ENCODE results near the gene SERPINA4. TPM values are rescaled to one million over a fixed set of nuclear protein-coding genes. Genes with fewer than 3 reads are reported as not detected.

SERPINA4 gene
- total RNA-seq, 1 donor from 2014 or later = not detected

DNA sequence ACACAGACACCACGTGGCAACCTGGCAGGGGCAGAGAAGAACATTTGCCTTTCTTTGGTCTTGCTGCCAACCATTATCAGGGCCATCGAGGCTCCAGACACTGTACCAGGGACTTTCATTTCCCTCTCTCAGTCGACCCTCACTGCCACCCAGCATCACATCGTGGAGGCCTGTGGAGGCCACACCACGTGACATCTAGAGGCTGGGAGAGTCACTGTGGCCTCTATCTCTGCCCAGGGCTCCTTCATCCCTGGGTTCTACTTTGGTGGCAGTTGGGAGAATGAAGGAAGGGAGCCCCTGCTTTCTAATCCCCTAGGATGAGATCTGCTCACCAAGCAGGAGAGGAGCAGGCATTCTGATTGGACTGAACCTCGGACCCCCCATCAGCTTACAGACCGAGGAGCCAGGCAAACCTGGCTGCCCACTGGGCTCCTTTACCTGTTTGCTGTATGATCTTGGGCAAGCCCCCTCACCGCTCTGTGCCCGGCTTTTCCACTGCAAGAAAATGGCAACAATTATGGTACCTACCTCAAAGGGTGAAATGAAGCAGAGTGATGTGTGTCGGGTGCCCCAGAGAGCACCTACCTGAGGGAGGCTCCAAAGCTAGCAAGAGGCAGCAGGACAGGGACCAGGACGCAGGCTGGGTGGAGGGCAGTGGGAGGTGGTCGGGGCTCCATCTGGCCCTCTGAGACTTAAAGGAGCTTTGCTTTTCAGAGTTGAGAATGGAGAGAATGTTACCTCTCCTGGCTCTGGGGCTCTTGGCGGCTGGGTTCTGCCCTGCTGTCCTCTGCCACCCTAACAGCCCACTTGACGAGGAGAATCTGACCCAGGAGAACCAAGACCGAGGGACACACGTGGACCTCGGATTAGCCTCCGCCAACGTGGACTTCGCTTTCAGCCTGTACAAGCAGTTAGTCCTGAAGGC lies 52.7 kb downstream of the SERPINA4 start:
- TF ChIP-seq, protein P1, sequence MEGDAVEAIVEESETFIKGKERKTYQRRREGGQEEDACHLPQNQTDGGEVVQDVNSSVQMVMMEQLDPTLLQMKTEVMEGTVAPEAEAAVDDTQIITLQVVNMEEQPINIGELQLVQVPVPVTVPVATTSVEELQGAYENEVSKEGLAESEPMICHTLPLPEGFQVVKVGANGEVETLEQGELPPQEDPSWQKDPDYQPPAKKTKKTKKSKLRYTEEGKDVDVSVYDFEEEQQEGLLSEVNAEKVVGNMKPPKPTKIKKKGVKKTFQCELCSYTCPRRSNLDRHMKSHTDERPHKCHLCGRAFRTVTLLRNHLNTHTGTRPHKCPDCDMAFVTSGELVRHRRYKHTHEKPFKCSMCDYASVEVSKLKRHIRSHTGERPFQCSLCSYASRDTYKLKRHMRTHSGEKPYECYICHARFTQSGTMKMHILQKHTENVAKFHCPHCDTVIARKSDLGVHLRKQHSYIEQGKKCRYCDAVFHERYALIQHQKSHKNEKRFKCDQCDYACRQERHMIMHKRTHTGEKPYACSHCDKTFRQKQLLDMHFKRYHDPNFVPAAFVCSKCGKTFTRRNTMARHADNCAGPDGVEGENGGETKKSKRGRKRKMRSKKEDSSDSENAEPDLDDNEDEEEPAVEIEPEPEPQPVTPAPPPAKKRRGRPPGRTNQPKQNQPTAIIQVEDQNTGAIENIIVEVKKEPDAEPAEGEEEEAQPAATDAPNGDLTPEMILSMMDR (IDR thresholded peaks at IDR 0.05; ENCODE audit: insufficient read depth, low read length, poor library complexity, severe bottlenecking) = no peak
- no peak for DNase-seq (ENCODE audit: low read depth)
- no peaks in the 10 kb centered on the region for H3K36me3 ChIP-seq (ENCODE audit: control insufficient read depth, insufficient read depth, low read length)
- H3K4me3 ChIP-seq (ENCODE audit: low read depth, low read length) = no peak overlapping the region
- no peaks in the 10 kb centered on the region for H3K27me3 ChIP-seq (ENCODE audit: control insufficient read depth, insufficient read depth, low read length)

DNA sequence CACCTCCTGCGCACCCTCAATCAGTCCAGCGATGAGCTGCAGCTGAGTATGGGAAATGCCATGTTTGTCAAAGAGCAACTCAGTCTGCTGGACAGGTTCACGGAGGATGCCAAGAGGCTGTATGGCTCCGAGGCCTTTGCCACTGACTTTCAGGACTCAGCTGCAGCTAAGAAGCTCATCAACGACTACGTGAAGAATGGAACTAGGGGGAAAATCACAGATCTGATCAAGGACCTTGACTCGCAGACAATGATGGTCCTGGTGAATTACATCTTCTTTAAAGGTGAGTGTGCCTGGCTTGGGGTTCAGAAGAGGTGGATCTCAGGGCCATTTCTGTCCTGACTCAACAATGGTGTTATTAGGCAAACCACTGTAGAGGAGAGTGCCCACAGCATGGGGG lies 53.6 kb downstream of the SERPINA4 start:
- no peaks in the 10 kb centered on the region for H3K36me3 ChIP-seq (ENCODE audit: control insufficient read depth, insufficient read depth, low read length)
- TF ChIP-seq, protein P1 (IDR thresholded peaks at IDR 0.05; ENCODE audit: insufficient read depth, low read length, poor library complexity, severe bottlenecking) = no peak
- no peaks in the 10 kb centered on the region for H3K27me3 ChIP-seq (ENCODE audit: control insufficient read depth, insufficient read depth, low read length)
- no peak for DNase-seq (ENCODE audit: low read depth)
- H3K4me3 ChIP-seq (ENCODE audit: low read depth, low read length) = no peak overlapping the region

DNA sequence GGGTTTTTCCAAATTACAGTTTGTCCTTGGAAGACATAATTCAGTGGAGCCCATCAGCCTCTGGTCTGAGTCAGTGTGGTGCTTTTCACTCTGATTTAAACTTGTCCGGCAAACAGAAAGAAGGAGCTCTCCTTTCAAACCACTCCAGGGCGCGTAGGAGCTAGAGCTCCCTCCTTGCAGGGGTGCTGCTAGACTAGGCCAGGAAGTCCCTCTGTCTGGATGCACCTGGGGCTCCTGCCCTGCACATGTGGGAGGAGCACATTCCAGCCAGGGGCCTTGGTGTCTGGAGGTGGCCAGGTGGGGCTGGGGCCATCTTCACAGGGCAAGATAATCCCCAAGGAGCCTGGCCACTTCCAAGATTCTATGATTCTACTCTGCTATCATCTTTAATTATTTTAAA lies 54.0 kb downstream of the SERPINA4 start:
- Histone ChIP-seq H3K4me3 (ENCODE audit: low read depth, low read length) (no peak overlapping the region), H3K27me3 (ENCODE audit: control insufficient read depth, insufficient read depth, low read length) (no peaks in the 10 kb centered on the region), H3K36me3 (ENCODE audit: control insufficient read depth, insufficient read depth, low read length) (no peaks in the 10 kb centered on the region)
- TF ChIP-seq, protein P1 (IDR thresholded peaks at IDR 0.05; ENCODE audit: insufficient read depth, low read length, poor library complexity, severe bottlenecking) = no peak
- no peak for DNase-seq (ENCODE audit: low read depth)

DNA sequence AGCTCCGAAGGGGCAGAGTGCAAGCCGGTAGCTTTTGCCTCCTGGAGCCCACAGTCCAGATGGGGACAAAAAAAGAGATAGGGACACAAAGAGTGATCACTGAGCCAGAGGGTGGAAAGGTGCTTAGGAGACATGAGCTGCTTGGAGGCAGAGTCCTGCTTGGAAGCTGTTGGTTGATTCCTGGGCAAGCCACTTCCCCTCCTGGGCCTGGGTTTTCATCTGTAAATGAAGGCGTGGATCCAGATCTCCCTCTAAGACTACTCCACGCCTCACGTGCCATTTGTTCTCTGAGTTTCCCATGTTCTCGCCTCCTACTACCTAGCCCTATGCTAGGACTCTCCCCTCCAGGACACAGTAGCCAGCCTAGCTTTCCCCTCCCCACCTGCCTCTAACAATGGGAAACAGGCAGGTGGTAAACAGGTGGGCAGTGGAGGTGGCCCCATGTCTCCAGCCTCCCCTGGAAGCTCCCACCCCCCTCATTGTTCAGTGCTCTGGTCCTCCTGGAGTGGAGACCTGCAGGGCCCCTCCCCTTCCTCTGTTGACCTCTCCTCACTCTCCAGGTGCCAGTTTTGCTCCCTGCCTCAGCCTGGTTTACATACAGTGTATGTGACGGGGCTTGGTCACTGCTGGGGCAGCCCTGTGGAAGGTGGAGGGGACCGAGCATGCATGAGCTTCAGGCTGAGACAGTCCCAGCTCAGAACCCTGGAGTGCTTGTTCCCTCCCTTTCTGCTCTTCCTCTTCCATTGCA lies 54.8 kb downstream of the SERPINA4 start:
- no peak overlapping the region for H3K4me3 ChIP-seq (ENCODE audit: low read depth, low read length)
- TF ChIP-seq, protein P1 (IDR thresholded peaks at IDR 0.05; ENCODE audit: insufficient read depth, low read length, poor library complexity, severe bottlenecking) = no peak

DNA sequence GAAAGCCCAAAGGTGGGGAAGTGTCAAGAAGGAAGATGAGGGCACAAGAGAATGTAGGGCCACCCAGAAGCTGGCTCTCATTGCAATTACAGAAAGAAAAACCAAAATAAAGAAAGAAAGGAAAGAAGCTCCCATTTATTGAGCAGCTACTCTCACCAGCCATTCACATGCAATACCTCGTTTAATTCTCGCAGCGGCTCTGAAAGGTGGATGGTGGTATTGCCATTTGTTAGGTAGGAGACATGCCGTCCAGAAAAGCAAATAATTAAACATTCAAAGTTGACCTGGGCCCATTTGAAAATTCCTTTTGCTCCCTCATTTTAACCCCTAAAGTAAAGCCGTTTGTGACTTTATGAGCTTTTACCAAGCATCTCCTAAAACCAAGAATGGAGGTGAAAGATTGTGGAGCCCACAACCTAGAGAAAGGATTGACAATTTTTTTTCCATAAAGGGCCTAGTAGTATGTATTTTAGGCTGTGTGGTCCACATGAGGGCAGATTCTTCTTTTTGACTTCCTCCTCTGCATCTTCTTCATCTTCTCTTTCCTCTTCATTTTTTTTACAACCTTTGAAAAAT lies 56.2 kb downstream of the SERPINA4 start:
- no peaks in the 10 kb centered on the region for H3K36me3 ChIP-seq (ENCODE audit: control insufficient read depth, insufficient read depth, low read length)
- TF ChIP-seq, protein P1 (IDR thresholded peaks at IDR 0.05; ENCODE audit: insufficient read depth, low read length, poor library complexity, severe bottlenecking) = no peak
- no peaks in the 10 kb centered on the region for H3K27me3 ChIP-seq (ENCODE audit: control insufficient read depth, insufficient read depth, low read length)
- no peak overlapping the region for H3K4me3 ChIP-seq (ENCODE audit: low read depth, low read length)
- no peak for DNase-seq (ENCODE audit: low read depth)

More for the DNA sequence above, 54.8 kb downstream of the SERPINA4 start:
- no peak for DNase-seq (ENCODE audit: low read depth)
- H3K27me3 ChIP-seq (ENCODE audit: control insufficient read depth, insufficient read depth, low read length) = no peaks in the 10 kb centered on the region
- H3K36me3 ChIP-seq (ENCODE audit: control insufficient read depth, insufficient read depth, low read length) = no peaks in the 10 kb centered on the region

All from kidney epithelial cell (primary cell).